Stimulated activated CD8-positive, alpha-beta memory T cell treated with anti-CD3 and anti-CD28 coated beads, Interleukin-15, amount 100 ng/mL, for 24 hours (primary cell): Measurements from ENCODE around the gene SIPA1.
A peak's percentile ranks its signal among the peaks of the same experiment; 100 is the strongest.
"Not testable (repeated sequence)": the region's sequence is repeated elsewhere in the genome, so short reads cannot be mapped to it uniquely, and the experiment has no call there.

ENCODE experiments used
- DNase-seq: peaks from one replicate; pipeline ENCODE4 v3.0.0-alpha.2; 2020; ENCODE audit warnings: low read depth

The SIPA1 gene

DNA sequence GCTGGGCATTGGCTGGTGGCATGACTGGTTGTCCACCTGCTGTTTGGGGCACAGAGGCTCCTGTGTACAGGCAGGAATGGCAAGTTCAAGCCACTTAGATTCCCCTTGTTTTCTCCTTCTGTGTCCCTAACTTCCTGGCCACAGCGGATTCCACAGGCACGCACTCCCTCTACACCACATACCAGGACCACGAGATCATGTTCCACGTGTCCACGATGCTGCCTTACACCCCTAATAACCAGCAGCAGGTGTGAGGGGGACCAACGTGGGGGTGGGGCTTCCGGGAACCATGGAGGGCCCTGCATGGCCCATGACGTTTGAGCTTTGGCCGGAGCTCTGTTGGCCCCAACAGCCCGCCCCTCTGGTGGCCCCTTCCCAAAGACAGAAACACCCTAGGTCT is 7.8 kb downstream of the SIPA1 start:
- DNase-seq: no peak

DNA sequence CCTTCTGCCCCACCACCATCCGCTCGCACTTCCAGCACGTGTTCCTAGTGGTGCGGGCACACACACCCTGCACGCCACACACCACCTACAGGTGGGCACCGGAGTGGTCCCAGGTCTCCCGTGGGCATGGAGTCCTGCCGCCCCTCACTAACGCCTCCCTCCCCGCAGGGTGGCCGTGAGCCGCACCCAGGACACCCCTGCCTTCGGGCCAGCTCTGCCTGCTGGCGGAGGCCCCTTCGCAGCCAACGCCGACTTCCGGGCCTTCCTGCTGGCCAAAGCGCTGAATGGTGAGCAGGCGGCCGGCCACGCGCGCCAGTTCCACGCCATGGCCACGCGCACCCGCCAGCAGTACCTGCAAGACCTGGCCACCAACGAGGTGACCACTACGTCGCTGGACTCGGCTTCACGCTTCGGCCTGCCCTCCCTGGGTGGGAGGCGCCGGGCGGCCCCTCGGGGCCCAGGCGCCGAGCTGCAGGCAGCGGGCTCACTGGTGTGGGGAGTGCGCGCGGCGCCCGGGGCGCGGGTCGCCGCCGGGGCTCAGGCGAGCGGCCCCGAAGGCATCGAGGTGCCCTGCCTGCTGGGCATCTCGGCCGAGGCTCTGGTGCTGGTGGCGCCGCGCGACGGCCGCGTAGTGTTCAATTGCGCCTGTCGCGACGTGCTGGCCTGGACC is 8.5 kb downstream of the SIPA1 start:
- no peak for DNase-seq

GRCh38 chr11:65646958-65647701 is 9.2 kb downstream of the SIPA1 start:
- DNase-seq: no peak

DNA sequence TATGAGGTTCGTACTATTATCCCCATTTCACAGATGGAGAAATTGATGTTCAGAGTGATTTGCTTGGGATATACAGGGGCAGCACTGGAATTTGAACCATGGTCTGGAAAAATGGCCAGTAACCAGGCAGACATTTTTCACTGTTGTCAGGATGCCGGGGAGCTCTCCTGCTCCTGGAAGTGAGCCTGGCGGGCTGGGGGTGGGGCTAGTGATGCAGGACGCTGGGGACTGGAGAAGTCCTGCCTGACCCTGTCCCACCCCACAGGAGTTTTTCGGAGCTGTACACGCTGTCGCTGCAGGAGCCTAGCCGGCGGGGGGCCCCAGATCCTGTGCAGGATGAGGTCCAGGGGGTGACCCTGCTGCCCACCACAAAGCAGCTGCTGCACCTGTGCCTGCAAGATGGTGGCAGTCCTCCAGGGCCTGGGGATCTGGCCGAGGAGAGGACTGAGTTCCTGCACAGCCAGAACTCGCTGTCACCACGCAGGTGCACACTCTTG is 11.1 kb downstream of the SIPA1 start:
- DNase-seq: no peak

GRCh38 chr11:65649656-65650546 is 12.0 kb downstream of the SIPA1 start:
- DNase-seq: no peak

DNA sequence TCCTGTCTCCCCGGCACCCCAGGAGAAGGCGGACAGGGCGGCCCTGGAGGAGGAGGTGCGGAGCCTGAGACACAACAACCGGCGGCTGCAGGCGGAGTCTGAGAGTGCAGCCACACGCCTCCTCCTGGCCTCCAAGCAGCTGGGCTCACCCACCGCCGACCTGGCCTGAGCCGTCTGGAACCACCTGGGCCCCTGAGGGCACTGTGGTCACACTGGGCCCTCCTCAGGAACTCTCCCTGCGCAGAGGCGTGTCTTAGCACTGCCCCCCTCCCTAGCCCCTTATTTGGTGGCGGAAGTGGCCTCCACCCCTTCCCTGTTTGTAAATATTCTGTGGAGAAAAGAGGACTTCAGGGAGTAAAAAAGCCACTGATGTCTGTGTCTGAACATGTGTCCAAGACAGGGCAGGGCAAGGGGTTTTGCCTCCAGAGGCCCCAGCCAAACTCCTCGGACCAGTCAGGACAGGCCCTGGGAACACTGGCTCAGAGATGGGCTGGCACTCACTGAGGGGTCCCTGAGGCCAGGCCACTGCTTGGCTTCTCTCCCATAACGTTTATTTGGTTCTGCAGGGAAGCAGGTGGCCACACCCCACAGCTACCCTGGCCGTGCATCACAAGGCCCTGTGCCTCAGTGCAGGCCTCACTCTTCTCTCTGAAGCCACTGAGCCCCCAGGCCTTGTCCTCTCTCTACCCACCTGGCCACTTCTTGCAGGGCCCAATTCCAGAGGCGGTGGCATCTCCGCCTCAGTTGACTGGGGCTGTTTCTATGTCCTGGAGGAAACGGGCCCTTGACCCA is 12.8 kb downstream of the SIPA1 start:
- DNase-seq: no peak

- no peak for DNase-seq
These were observed 13.4 kb downstream of the SIPA1 start for GRCh38 chr11:65651339-65651588.

GRCh38 chr11:65651589-65652510 is 13.9 kb downstream of the SIPA1 start:
- no peak for DNase-seq

GRCh38 chr11:65652511-65653228 is 14.8 kb downstream of the SIPA1 start:
- DNase-seq: peak; percentile 97

GRCh38 chr11:65653229-65654225 is 15.6 kb downstream of the SIPA1 start:
- DNase-seq: no peak

GRCh38 chr11:65654375-65655349 is 16.8 kb downstream of the SIPA1 start:
- no peak for DNase-seq

DNA sequence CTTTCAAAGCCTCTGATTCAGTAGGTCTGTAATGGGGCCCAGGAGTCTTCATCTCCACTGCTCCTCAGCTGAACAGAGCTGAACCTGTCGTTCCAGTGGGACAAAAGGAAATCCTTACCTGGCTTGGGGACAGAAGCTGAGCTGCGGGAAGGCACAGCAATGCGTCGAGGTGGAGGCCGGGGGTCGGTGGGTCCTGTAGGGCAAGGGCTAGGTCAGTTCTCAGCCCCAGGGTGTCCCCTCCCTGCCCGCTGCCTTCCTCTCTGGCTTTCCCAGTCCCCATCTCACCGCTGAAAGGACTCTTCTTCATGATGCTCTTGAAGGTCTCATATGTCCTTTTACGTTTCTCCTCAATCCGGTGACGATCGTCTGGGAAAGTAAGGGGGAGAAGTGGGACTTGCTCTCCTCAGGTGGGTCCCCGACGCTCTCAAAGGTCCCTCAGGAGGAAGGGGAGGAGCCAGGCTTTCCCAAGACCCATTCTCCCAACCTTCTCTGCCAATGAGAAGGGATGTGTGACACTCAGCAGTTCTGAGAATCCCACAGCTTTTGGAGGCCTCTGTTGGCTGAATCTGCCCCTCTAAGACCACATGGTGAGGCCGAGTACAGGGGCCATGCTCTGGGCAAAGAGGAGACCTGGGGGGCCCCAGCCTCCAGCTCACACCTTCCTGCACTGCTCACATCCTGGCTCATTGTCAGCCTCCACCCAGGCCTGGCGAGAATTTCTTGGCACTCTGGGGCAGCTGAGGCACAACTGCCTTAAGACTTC is 17.9 kb downstream of the SIPA1 start:
- no peak for DNase-seq

DNA sequence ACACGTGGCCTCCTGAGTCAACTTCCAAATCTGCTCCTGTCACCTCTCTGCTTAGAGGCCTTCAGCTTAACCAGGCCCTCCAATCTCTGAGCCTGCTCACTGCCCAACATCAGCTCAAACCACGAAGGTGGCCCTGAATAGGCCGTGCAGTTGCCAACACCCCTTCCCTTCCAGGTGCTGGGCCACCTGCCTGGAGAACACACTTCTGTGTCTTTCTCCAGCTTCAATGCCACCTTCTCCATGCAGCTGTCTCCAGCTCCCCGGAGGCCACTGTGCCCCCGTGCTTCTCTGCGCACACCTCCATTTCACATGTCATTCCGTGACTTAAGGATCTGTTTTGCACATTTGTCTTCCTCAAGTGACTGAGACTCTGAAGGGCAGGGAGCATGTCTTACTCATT is 19.5 kb downstream of the SIPA1 start:
- no peak for DNase-seq

DNA sequence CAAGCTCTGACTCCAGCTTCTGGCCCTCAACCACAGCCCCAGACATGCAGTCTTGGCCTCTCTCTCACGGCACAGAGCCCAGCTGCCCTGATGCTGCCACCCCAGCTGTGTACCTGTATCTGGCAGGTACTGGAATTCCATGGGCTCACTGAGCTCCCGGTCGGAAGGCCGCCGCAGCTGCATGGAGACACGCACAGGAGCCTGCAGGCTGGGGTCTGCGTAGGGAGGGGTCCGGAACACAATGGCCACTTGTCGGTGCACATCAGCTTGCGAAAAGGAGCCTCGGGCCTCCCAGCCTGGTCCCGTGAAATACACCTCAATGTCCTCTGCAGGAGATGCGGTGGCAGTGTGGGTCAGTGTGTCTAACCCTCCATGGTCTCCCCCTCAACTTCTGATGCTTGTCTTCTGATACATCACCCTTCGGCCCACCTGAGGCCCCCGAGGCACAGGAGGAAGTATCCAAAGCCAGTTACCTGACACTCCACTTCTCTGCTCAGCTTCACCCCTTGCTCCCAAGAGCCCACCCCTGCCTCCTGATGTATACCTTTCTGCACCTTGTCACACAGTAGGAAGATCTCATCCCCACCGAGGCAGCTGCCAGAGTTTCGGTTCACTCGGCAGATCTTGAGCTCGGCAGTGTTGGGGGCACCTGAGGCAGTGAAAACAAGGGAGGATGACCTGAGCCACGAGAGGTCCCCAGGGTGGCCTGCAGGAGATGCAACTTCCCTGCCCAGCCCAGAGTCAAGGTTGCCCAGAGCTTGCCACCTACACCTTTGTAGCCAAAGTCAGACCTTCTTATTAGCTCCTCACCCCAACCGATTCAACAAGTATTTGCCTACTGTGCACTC is 20.5 kb downstream of the SIPA1 start:
- no peak for DNase-seq

- no peak for DNase-seq
These were observed 22.1 kb downstream of the SIPA1 start for GRCh38 chr11:65660038-65660437.

DNA sequence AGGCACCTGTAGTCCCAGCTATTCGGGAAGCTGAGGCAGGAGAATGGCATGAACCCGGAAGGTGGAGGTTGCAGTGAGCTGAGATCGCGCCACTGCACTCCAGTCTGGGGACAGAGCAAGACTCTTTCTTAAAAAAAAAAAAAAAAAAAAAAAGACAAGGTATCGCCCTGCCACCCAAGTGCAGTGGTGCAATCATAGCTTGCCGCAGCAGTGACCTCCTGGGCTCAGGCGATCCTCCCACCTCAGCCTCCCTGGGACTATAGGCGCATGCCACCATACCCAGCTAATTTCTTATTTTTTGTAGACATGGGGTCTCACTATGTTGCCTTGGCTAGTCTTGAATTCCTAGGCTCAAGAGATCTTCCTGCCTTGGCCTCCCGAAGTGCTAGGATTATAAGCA is 23.0 kb downstream of the SIPA1 start:
- DNase-seq: not testable (repeated sequence)
